Loucy (cell line): ENCODE results near the gene ARMH3.

Experiments
- EZH2phosphoT487 ChIP-seq: fragments of 200-600 bp; IDR thresholded peaks from 2 replicates; pipeline ENCODE4 v1.6.1; 2018; ENCODE audit warnings: antibody characterized with exemption, mild to moderate bottlenecking, moderate library complexity, borderline replicate concordance
- TF ChIP-seq, protein P1 (sequence below): fragments of 200-600 bp; sonication (generic); conservative IDR thresholded peaks from 2 replicates; pipeline ENCODE4 v1.5.1; 2014; ENCODE audit warnings: mild to moderate bottlenecking, antibody characterized with exemption, low read length

DNA sequence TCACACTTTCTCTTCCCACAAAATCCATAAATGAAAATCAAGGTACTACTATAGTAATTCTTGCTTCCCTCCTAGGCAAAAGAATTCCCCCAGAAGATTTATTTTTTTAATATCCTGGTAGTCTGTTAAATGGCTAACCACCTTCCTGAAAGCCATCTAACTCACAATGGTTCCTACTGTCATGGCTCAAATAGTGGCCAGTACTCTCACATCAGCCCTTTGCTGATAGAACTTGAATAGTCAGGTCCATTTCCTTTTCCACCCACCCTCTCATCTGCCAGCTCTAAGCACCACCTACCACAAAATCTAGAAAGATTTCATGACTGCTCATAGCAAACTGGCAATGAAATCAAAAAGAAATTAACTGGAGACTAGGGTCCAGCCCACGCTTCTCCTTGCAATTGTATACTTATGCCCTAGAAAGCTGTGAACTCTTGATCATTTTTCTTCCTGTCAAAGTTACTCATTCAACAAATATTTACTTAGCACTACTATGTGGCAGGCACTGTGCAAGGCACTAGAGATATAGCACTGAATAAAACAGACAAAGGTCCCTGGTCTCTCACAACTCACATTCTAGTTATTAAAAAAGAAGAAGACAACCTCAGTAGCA is 60.4 kb downstream of the ARMH3 start:
- TF ChIP-seq, protein P1, sequence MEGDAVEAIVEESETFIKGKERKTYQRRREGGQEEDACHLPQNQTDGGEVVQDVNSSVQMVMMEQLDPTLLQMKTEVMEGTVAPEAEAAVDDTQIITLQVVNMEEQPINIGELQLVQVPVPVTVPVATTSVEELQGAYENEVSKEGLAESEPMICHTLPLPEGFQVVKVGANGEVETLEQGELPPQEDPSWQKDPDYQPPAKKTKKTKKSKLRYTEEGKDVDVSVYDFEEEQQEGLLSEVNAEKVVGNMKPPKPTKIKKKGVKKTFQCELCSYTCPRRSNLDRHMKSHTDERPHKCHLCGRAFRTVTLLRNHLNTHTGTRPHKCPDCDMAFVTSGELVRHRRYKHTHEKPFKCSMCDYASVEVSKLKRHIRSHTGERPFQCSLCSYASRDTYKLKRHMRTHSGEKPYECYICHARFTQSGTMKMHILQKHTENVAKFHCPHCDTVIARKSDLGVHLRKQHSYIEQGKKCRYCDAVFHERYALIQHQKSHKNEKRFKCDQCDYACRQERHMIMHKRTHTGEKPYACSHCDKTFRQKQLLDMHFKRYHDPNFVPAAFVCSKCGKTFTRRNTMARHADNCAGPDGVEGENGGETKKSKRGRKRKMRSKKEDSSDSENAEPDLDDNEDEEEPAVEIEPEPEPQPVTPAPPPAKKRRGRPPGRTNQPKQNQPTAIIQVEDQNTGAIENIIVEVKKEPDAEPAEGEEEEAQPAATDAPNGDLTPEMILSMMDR, result no peak
- TF ChIP-seq EZH2phosphoT487, result no peak
